ENCODE data around the gene SH3PXD2A.
A peak's percentile ranks its signal among the peaks of the same experiment; 100 is the strongest.
"Not testable (repeated sequence)": the region's sequence is repeated elsewhere in the genome, so short reads cannot be mapped to it uniquely, and the experiment has no call there.

SH3PXD2A gene

DNA sequence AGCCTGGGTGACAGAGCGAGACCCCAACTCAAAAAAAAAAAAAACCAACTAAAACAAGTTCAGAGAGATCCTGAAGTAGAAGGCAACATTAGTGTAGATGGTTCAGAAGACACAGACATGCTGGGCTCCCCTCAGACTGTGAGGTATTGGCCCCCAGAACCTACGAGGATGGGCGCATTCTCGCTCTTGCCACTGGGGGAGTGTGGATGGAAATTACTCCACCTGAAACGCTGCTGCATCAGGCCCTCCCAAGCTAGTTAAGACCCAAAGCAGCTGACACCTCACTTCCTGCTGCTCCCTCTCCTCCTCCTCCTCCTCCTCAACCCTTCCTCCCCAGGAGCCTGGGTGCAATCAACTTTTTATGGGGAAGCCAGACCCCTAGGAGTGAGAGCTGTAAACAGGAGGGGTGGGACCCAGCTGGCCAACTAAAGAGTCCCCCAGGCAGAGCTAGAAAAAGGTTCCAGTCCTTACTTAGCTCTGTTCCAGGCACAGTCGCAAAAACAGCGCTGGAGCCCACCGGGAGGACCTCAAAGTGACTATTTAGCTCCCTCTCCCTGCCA is 7.4 kb downstream of the SH3PXD2A start:
- H3K4me3 ChIP-seq (ENCODE audit: low read depth, low read length) = no peak overlapping the region
- no peak for DNase-seq (ENCODE audit: low read depth, low spot score)
- in situ Hi-C loops (cut with HindIII; ENCODE audit: low sequenced_read_pairs) = no loop called here
- TF ChIP-seq, protein P1, sequence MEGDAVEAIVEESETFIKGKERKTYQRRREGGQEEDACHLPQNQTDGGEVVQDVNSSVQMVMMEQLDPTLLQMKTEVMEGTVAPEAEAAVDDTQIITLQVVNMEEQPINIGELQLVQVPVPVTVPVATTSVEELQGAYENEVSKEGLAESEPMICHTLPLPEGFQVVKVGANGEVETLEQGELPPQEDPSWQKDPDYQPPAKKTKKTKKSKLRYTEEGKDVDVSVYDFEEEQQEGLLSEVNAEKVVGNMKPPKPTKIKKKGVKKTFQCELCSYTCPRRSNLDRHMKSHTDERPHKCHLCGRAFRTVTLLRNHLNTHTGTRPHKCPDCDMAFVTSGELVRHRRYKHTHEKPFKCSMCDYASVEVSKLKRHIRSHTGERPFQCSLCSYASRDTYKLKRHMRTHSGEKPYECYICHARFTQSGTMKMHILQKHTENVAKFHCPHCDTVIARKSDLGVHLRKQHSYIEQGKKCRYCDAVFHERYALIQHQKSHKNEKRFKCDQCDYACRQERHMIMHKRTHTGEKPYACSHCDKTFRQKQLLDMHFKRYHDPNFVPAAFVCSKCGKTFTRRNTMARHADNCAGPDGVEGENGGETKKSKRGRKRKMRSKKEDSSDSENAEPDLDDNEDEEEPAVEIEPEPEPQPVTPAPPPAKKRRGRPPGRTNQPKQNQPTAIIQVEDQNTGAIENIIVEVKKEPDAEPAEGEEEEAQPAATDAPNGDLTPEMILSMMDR (IDR thresholded peaks at IDR 0.05; ENCODE audit: low read depth, low read length) = peak; percentile 45

DNA sequence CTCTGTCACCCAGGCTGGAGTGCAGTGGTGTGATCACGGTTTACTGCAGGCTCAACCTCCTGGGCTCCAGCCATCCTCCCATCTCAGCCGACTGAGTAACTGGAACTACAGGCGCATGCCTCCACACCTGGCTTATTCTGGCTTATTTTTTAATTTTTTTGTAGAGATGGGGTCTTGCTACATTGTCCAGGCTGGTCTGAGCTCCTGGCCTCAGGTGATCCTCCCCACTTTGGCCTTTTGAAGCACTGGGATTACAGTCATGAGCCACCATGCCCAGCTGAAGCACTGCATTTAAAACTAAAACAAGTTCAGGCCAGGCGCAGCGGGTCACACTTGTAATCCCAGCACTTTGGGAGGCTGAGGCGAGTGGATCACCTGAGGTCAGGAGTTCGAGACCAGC is 8.0 kb downstream of the SH3PXD2A start:
- no peak overlapping the region for H3K4me3 ChIP-seq (ENCODE audit: low read depth, low read length)
- in situ Hi-C loops (cut with HindIII; ENCODE audit: low sequenced_read_pairs) = no loop called here
- TF ChIP-seq, protein P1 (IDR thresholded peaks at IDR 0.05; ENCODE audit: low read depth, low read length) = no peak
- DNase-seq (ENCODE audit: low read depth, low spot score) = no peak

DNA sequence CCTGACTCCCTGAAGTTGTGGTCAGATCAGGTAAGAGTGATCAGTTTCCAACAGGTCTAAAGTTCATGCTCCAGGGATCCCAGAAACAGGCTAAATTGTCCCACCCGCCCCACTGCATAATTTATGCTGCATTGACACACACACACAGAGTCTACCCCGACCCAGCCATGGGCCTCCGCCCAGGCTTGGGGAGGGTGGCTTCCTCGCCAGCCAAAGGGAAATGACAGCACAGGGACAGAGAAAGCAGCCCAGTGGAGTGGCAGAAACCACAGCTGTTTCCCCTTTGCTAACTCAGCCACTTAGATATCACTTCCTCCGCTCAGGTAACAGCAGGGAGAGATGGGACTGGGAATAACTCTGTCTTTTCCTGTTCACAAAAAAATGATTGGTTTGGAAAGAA is 9.4 kb downstream of the SH3PXD2A start:
- no peak for DNase-seq (ENCODE audit: low read depth, low spot score)
- TF ChIP-seq, protein P1 (IDR thresholded peaks at IDR 0.05; ENCODE audit: low read depth, low read length) = no peak
- H3K4me3 ChIP-seq (ENCODE audit: low read depth, low read length) = no peak overlapping the region
- in situ Hi-C loops (cut with HindIII; ENCODE audit: low sequenced_read_pairs) = no loop called here

GRCh38 chr10:103845346-103845745 is 10.0 kb downstream of the SH3PXD2A start:
- in situ Hi-C loops (cut with HindIII; ENCODE audit: low sequenced_read_pairs); H3K4me3 ChIP-seq (ENCODE audit: low read depth, low read length); DNase-seq (ENCODE audit: low read depth, low spot score): not testable (repeated sequence)

DNA sequence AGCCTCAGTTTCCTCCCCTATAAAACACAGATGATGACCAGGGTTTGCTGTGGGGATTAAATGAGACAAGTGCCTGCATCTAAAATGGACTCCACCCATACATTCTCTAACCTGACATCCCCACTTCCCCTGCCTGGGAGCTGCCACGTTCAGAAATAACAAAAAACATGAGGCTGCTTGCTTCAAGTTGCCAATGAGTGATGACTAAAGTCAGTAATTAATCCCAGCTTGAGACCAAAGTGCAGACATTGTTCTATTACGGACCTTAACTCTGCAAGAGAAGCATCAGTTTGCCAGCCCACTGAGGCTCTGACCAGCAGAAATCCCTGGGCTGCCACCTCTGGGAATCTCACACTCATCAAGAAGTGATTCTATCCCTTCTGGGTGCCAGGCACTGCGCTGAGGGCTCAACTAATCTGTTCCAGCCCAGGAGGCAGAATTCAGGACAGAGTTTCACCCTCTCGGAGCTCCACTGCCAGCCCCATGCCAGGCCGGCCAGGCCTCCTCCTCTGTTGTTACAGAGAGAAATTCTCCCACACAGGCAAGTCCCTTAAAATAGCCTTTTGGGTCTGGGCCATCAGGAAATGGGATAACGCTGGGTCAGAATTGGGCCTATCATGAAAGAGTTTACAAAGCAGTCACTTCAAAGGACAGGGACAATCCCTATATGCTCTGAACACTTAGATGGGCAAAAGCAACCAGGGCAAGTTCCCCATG is 11.4 kb downstream of the SH3PXD2A start:
- no peak for DNase-seq (ENCODE audit: low read depth, low spot score)
- in situ Hi-C loops (cut with HindIII; ENCODE audit: low sequenced_read_pairs) = no loop called here
- no peak overlapping the region for H3K4me3 ChIP-seq (ENCODE audit: low read depth, low read length)
- TF ChIP-seq, protein P1 (IDR thresholded peaks at IDR 0.05; ENCODE audit: low read depth, low read length) = no peak

DNA sequence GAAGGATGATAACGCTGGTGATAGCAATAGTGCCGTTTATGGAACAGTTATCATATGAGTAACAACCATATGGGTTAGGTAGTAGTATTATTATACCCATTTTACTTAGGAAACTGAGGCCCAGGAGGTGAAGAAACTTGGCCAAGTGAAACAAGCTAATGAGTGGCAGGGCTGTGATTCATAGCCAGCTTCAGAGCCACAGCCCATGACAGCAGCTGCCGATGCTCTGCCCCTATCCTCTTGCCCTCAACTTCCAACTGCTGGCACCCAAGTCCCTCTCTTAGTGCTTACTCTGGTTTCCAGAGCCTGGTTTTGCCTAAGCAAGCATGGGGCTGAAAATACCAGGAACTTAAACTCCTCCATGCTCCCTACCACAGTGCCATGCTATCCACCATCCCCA is 12.3 kb downstream of the SH3PXD2A start:
- in situ Hi-C loops (cut with HindIII; ENCODE audit: low sequenced_read_pairs) = no loop called here

GRCh38 chr10:103842605-103843004 is 12.8 kb downstream of the SH3PXD2A start:
- TF ChIP-seq, protein P1 (IDR thresholded peaks at IDR 0.05; ENCODE audit: low read depth, low read length) = no peak
- in situ Hi-C loops (cut with HindIII; ENCODE audit: low sequenced_read_pairs) = no loop called here
- no peak for DNase-seq (ENCODE audit: low read depth, low spot score)
- H3K4me3 ChIP-seq (ENCODE audit: low read depth, low read length) = no peak overlapping the region

More for the DNA sequence above, 12.3 kb downstream of the SH3PXD2A start:
- TF ChIP-seq, protein P1 (IDR thresholded peaks at IDR 0.05; ENCODE audit: low read depth, low read length) = no peak
- DNase-seq (ENCODE audit: low read depth, low spot score) = no peak
- H3K4me3 ChIP-seq (ENCODE audit: low read depth, low read length) = no peak overlapping the region
